Loucy (cell line): ENCODE data around the gene ZBTB34.

Experiments used
- CTCF ChIP-seq: fragments of 200-600 bp; sonication (generic); conservative IDR thresholded peaks from 2 replicates; pipeline ENCODE4 v1.5.1; 2014; ENCODE audit warnings: mild to moderate bottlenecking, antibody characterized with exemption, low read length
- EZH2phosphoT487 ChIP-seq: fragments of 200-600 bp; IDR thresholded peaks from 2 replicates; pipeline ENCODE4 v1.6.1; 2018; ENCODE audit warnings: antibody characterized with exemption, mild to moderate bottlenecking, moderate library complexity, borderline replicate concordance

- no peak for TF ChIP-seq CTCF
- TF ChIP-seq EZH2phosphoT487: no peak
Observed at GRCh38 chr9:126876531-126876930, 16.1 kb downstream of the ZBTB34 start.
